Subcutaneous adipose tissue (tissue), 4 donors: ENCODE data around the gene MAMDC4. TPM values are rescaled to one million over a fixed set of nuclear protein-coding genes. Genes with fewer than 3 reads are reported as not detected.

Experiments used
- CTCF ChIP-seq: fragments of 450-650 bp; IDR thresholded peaks from one replicate; pipeline ENCODE4 v1.5.1; 2016; ENCODE audit warnings: low read depth, mild to moderate bottlenecking, control low read depth, antibody characterized with exemption, moderate library complexity
- total RNA-seq, 4 donors: library from RNA; depleted of rRNA; stranded (reverse); fragments of >200 nt; gene quantifications; one replicate each; pipeline ENCODE4 v1.1.0, GENCODE V29; 2016

MAMDC4 gene
- total RNA-seq, 4 donors from 2014 or later: 0.68 to 1.5 (median 1.1) TPM; not detected in 1

GRCh38 chr9:136867480-136867879 lies 15.3 kb downstream of the MAMDC4 start:
- TF ChIP-seq CTCF: no peak

GRCh38 chr9:136867917-136868316 lies 15.8 kb downstream of the MAMDC4 start:
- TF ChIP-seq CTCF: no peak

- no peak for TF ChIP-seq CTCF
Measured at GRCh38 chr9:136868644-136869043, 16.5 kb downstream of the MAMDC4 start.

GRCh38 chr9:136875155-136875554 lies 23.0 kb downstream of the MAMDC4 start:
- TF ChIP-seq CTCF: no peak

GRCh38 chr9:136876476-136876875 lies 24.3 kb downstream of the MAMDC4 start:
- no peak for TF ChIP-seq CTCF

- TF ChIP-seq CTCF: no peak
Measured at GRCh38 chr9:136880651-136881050, 28.5 kb downstream of the MAMDC4 start.

GRCh38 chr9:136881691-136882108 lies 29.6 kb downstream of the MAMDC4 start:
- TF ChIP-seq CTCF: no peak
